Muscle layer of colon (tissue), 2 donors: Measurements from ENCODE around the gene GPR25.

Experiments used
- H3K27ac ChIP-seq: one replicate; pipeline ENCODE4 v1.7.0; 2013; ENCODE audit warnings: low read depth, mild to moderate bottlenecking, low read length, moderate library complexity
- H3K27me3 ChIP-seq, 2 donors: one replicate each; pipeline ENCODE4 v1.7.0; 2013; ENCODE audit warnings: low read length in 2 of 2, mild to moderate bottlenecking in 2 of 2; ENCODE audit not compliant: insufficient read depth in 2 of 2, control insufficient read depth in 1 of 2
- H3K36me3 ChIP-seq: one replicate; pipeline ENCODE4 v1.7.0; 2013; ENCODE audit warnings: mild to moderate bottlenecking, low read length; ENCODE audit not compliant: insufficient read depth
- H3K4me1 ChIP-seq: one replicate; pipeline ENCODE4 v1.7.0; 2013; ENCODE audit warnings: mild to moderate bottlenecking, low read length; ENCODE audit not compliant: insufficient read depth
- H3K4me3 ChIP-seq, 2 donors: one replicate each; pipeline ENCODE4 v1.7.0; 2013; ENCODE audit warnings: low read length in 2 of 2, low read depth in 1 of 2, mild to moderate bottlenecking in 1 of 2, moderate library complexity in 1 of 2
- H3K9ac ChIP-seq: one replicate; pipeline ENCODE4 v1.7.0; 2013; ENCODE audit warnings: low read length
- H3K9me3 ChIP-seq: one replicate; pipeline ENCODE4 v1.7.0; 2013; ENCODE audit warnings: mild to moderate bottlenecking, low read length
- donor health status: abdominal sarcoma.
- donor health status: Adenocarcinoma of cecum.

Gene GPR25

DNA sequence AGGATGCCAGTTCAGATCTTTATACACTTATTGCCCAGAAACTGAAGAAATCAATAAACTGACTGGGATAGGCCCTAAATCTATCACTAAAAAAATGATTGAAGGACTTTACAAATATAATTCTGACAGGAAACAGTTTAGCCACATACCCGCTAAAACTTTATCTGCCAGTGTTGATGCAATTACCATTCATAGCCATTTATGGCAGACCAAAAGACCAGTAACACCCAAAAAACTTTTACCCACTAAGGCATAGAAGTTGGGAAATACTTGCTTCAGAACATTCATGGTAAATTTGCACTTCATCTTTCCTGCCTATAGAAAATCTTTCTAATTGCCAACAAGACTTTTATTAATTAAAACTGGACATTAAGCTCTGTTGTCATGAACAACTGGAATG lies 15.0 kb upstream of the GPR25 start:
- Histone ChIP-seq H3K4me3 (no peak overlapping the region), H3K36me3 (peaks cover 34% of the 10 kb centered on the region), H3K27ac (no peak overlapping the region), H3K9me3 (no peaks in the 10 kb centered on the region), H3K4me1 (no peaks in the 10 kb centered on the region), H3K9ac (no peak overlapping the region), H3K27me3 (no peaks in the 10 kb centered on the region)

DNA sequence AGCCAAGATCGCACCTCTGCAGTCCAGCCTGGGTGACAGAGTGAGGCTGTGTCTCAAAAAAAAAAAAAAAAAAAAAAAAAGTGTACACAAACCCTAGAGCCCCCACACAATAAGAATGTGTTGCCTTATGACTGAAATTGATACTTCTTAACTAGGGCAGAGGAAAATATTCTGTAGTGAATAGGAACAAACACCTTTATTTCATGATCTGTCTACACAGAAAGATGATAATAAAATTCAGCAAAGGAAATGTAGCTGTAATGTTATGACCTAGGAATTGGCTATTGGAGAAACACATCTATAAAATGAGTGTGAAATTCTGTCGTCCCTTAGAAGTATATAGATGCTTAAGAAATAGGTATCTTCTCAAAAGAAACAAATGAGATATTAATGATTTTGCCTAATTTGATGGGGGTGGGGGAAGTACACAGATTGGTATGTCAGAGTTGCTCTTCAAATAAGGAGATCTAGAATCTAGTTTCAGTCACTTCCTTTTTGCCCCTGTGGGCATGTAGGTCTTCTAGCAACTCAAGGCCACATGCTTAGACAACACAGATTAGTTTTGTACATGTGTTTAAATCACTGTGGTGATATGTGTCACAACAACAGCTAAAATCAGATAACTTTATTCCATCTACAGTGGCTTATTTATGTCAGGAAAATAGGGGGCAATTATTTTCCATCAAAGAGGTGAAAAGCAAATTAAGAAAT lies 10.7 kb upstream of the GPR25 start:
- H3K9me3 ChIP-seq: no peaks in the 10 kb centered on the region
- H3K36me3 ChIP-seq: peaks cover 10% of the 10 kb centered on the region
- no peaks in the 10 kb centered on the region for H3K4me1 ChIP-seq
- H3K4me3 ChIP-seq: no peak overlapping the region
- H3K27ac ChIP-seq: no peak overlapping the region
- no peak overlapping the region for H3K9ac ChIP-seq
- no peaks in the 10 kb centered on the region for H3K27me3 ChIP-seq

DNA sequence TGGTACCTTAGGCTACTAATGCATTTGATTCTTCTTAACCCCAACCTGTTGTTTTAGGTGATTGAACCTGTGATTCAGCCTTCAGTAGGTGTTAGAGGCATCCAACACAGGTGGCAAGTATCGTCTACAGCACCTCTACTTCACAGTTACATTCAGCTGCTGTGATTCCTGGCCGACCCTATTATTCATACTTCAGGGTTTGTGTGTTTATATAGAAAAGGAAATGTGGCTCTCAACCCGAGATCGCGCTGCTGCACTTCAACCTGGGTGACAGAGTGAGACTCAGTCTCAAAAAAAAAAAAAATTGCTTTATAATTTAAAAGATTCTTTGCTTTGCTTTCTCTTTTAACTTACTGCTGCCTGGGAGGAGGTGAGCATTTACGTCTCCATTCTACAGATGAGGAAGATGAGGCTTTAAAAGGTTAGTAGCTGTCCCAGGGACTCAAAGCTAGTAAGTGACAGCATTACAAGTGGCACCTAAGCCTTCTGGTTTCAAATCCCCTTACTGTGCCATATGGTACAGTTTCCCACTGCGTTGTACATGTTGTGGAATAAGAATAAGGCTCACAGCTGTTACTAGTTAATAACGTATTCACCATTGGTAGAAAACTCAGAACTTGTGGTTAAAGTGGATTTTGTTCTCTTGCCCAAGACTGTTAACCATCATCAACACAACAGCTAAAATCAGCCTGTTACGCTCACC lies 9.9 kb upstream of the GPR25 start:
- Histone ChIP-seq H3K9ac (no peak overlapping the region), H3K27ac (no peak overlapping the region), H3K36me3 (peaks cover 2% of the 10 kb centered on the region), H3K4me3 (no peak overlapping the region), H3K27me3 (no peaks in the 10 kb centered on the region), H3K4me1 (no peaks in the 10 kb centered on the region), H3K9me3 (no peaks in the 10 kb centered on the region)

DNA sequence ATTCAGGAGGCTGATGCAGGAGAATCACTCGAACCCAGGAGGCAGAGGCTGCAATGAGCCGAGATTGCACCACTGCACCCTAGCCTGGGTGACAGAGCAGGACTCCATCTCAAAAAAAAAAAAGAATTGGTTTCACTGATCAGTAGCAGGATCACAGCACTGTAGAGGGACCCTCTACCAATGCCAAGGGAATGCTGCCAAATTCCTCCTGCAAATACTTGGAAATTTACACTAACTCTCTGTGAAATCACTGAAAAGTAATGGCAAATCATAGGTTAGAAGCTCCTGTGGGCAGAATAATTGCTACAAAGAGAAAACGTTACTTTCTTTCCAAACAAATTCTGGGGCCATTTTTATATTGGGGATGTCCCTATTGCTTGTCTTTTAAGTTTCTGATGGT lies 6.7 kb upstream of the GPR25 start:
- H3K36me3 ChIP-seq: no peaks in the 10 kb centered on the region
- H3K27ac ChIP-seq: no peak overlapping the region
- H3K27me3 ChIP-seq: peaks cover 3 to 17% of the 10 kb centered on the region in 2 donors
- no peak overlapping the region for H3K9ac ChIP-seq
- H3K4me3 ChIP-seq: no peak overlapping the region
- no peaks in the 10 kb centered on the region for H3K4me1 ChIP-seq
- H3K9me3 ChIP-seq: no peaks in the 10 kb centered on the region

DNA sequence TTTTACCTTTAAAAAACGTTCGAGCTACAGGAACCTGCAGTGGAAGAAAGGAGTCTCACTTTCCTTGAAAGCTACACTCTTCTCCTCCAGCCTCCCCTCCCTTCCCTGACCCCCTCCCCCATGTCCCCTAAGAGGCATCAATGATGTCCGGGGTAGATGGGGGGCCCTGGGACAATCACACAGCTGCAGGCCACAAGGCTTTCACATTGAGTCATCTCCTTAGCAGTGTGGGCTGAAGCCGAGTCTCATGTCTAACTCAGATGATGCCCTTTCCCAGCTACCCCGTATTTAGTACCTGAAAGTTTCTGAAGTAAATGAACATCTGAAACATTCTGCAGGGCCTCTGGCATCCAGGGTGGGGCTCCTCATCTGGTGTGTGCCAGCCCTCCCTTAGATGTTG lies 6.3 kb upstream of the GPR25 start:
- Histone ChIP-seq H3K4me3 (no peak overlapping the region), H3K27me3 (peaks cover 7 to 21% of the 10 kb centered on the region in 2 donors), H3K9me3 (no peaks in the 10 kb centered on the region), H3K4me1 (no peaks in the 10 kb centered on the region), H3K27ac (no peak overlapping the region), H3K9ac (no peak overlapping the region), H3K36me3 (no peaks in the 10 kb centered on the region)

DNA sequence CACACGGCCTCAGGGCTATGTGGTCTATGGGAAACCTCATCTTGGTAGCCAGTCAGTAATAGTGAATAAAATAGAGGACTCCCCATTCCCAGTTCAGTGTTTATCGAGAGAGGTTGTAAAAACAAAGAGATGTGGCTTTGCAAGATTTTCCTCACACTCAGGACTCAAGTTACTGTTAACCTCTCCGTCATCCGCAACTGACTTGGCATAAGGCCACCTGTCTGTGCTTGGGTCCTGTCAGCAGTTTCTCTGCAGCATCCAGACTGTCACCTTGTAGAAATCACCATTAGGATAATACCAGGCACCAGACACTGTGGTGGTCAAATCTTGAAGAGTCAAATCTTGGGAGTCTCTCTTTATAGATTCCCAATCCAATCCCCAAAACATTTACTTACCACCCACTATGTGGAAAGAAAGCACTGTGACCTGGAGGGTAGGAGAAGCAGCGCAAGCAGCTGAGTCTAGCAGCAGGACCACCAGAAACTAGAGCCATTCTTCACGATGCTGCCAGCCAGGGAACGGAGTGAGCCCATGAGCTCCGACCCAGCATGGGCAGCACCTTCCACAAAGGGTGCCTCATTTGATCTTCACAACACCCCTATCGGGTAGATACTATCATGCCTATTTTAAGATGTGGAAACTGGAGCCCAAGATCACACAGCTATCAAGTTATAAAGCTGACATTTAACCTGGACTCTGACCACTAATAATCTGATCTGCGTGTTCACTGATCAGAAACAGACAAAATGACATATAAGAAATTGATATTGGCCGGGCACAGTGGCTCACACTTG lies 5.6 kb upstream of the GPR25 start:
- H3K36me3 ChIP-seq: no peaks in the 10 kb centered on the region
- no peaks in the 10 kb centered on the region for H3K4me1 ChIP-seq
- H3K9me3 ChIP-seq: no peaks in the 10 kb centered on the region
- no peak overlapping the region for H3K27ac ChIP-seq
- H3K4me3 ChIP-seq: no peak overlapping the region
- H3K27me3 ChIP-seq: peaks cover 7 to 28% of the 10 kb centered on the region in 2 donors
- H3K9ac ChIP-seq: no peak overlapping the region

DNA sequence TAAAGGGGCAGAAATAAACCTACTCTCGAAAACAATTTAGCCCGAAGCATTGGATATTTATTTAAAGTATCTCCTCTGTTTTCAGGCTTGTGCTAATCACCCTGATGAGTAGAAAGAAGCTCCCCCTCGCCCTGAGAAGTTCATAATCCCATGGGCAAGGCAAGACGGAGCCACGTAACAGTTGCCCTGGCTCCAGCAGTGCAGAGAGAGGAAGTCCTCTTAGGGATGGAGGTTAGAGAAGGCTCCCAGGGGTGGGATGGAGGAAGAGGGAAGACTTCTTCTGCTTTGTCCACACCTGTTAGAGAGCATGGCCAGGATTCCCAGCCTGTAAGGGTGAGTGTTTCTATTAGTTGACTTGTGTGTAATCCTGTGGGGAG lies 3.4 kb upstream of the GPR25 start:
- Histone ChIP-seq H3K27me3 (peaks cover 13 to 49% of the 10 kb centered on the region in 2 donors), H3K27ac (no peak overlapping the region), H3K9me3 (no peaks in the 10 kb centered on the region)

DNA sequence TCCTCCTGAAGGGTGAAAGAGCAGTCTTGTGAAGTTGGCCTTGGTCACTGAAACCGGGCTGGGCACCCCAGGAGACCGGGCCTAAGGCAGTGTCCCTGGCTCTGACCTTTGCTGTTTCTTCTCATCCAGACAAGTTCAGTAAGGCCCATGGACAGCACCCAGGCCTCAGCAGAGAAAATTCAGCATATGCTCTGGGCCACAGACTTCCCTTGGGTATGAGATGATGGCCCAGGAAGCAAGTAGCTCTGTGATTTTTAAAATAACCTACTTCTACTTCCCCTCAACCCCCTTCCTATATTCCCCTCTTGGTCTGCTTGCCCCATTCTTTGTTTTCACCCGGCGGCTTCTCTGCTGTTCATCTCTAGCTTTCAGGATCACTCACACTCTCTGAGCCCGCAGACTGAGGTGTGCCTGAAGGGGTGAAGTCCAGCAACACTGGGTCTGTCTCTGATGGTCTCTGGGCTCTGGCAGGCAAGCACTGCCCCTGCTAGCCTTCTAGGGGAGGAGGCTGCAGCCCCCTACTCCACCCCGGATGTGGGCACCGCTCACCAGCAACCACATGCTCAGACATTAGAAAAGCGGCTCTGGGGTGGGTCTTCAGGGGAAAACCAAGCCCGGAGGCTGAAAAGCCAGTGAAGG lies 2.9 kb upstream of the GPR25 start:
- Histone ChIP-seq H3K27ac (no peak overlapping the region), H3K9ac (no peak overlapping the region), H3K4me3 (no peak overlapping the region), H3K9me3 (no peaks in the 10 kb centered on the region), H3K36me3 (no peaks in the 10 kb centered on the region), H3K4me1 (peaks cover 7% of the 10 kb centered on the region), H3K27me3 (peaks cover 17 to 54% of the 10 kb centered on the region in 2 donors)

More for the DNA sequence above, 3.4 kb upstream of the GPR25 start:
- H3K4me1 ChIP-seq: peaks cover 7% of the 10 kb centered on the region
- H3K36me3 ChIP-seq: no peaks in the 10 kb centered on the region
- no peak overlapping the region for H3K9ac ChIP-seq
- H3K4me3 ChIP-seq: no peak overlapping the region

DNA sequence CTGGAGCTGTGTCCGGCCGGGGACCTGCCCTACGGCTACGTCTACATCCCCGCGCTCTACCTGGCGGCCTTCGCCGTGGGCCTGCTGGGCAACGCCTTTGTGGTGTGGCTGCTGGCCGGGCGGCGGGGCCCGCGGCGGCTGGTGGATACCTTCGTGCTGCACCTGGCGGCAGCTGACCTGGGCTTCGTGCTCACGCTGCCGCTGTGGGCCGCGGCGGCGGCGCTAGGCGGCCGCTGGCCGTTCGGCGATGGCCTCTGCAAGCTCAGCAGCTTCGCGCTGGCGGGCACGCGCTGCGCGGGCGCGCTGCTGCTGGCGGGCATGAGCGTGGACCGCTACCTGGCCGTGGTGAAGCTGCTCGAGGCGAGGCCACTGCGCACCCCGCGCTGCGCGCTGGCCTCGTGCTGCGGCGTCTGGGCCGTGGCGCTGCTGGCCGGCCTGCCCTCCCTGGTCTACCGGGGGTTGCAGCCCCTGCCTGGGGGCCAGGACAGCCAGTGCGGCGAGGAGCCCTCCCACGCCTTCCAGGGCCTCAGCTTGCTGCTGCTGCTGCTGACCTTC lies 412 bp downstream of the GPR25 start:
- peak overlapping the region; percentile 27 to 32 for H3K4me3 ChIP-seq
- peaks cover 17 to 60% of the 10 kb centered on the region in 2 donors for H3K27me3 ChIP-seq
- H3K36me3 ChIP-seq: no peaks in the 10 kb centered on the region
- no peaks in the 10 kb centered on the region for H3K9me3 ChIP-seq
- H3K27ac ChIP-seq: no peak overlapping the region
- no peak overlapping the region for H3K9ac ChIP-seq
- H3K4me1 ChIP-seq: peaks cover 7% of the 10 kb centered on the region

DNA sequence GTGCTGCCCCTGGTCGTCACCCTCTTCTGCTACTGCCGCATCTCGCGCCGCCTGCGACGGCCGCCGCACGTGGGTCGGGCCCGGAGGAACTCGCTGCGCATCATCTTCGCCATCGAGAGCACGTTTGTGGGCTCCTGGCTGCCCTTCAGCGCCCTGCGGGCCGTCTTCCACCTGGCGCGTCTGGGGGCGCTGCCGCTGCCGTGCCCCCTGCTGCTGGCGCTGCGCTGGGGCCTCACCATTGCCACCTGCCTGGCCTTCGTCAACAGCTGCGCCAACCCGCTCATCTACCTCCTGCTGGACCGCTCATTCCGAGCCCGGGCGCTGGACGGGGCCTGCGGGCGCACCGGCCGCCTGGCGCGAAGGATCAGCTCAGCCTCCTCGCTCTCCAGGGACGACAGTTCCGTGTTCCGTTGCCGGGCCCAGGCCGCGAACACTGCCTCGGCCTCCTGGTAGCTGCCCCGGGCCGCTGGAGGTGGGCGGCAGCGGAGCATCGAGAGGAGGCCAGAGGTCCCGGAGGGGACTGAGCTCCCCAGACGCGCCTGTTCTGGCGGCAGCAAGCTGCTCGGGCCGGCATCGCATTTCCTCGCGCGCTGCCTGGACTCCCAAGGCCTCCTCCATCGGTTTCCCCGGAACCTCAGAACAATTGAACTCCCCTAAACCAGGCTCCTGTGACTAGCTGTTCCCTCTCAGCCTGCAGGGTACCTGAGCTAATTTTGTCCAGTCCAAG lies 1.1 kb downstream of the GPR25 start:
- peak overlapping the region in 1 of 2 donors; percentile 27 for H3K4me3 ChIP-seq
- H3K9ac ChIP-seq: no peak overlapping the region
- no peaks in the 10 kb centered on the region for H3K36me3 ChIP-seq
- peaks cover 17 to 60% of the 10 kb centered on the region in 2 donors for H3K27me3 ChIP-seq
- no peaks in the 10 kb centered on the region for H3K9me3 ChIP-seq
- H3K4me1 ChIP-seq: peaks cover 7% of the 10 kb centered on the region
- no peak overlapping the region for H3K27ac ChIP-seq
